Middle frontal gyrus (tissue), 1 donor: ENCODE results near the gene DYNLRB1.
"Not testable (repeated sequence)": the region's sequence is repeated elsewhere in the genome, so short reads cannot be mapped to it uniquely, and the experiment has no call there.

Source experiments
- DNase-seq: peaks from one replicate; pipeline ENCODE4 v3.0.0-alpha.2; 2015; ENCODE audit warnings: low spot score; ENCODE audit errors: extremely low spot score

Gene DYNLRB1

DNA sequence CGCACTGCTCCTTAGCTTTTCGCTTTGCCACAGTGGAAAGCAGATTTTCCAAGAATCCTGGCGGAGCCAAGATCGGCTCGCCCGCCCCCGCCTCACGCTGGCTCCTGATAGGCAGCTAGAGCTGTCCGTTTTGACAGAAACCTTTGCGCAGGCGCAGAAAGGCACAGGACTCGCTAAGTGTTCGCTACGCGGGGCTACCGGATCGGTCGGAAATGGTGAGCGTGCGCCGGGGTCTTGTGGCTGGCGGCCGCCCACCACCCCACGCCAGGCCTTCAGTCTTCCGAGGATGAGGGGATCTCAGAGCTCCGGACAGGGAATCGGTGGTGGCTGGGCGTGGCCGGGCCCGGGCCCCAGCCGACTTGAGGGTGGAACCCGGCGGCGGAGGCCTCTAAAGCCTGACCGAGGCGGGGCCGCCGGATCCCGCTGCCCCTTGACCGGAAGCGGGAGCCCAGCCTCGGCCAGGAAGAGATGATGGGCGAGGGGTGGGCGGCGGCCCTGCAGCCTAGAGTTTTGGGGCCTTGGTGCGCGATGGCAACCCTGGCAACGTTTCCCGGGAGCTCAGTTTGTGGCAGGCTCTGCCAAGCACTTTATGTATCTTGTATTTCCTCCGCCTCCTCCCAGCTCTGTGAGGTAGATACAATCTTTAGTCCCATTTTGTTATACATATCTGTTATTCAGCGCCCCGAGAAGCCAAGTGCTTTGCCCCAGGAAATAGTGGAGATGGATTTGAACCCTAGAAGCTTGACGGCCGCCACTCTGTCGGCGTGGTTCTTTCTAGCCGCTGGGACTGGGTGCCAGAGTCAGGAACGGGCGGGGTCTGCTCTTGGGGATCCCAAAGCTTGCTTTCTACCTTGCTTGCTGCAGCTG is at the start of gene DYNLRB1:
TSS of gene DYNLRB1 (plus strand) at position 176 of the 867 bp plus-strand sequence. CDS start at position 213, 37 bp downstream.
- DNase-seq, result peak; percentile 95

DNA sequence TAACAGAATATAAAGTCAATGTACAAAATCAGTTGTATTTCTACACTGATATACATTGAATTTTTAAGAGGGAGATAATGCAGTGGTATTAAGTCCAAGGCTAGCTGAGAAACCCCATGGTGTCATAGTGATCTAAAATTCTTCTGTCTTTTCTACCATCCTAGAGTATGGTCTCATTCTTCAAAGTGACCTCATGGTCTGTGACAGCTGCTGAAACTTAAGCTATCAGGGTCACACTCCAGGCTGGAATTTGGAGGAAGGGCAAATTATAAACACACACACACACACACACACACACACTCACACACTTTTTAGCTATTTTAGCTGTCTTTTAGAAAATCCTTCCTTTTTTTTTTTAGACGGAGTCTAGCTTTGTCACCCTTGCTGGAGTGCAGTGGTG is 47.3 kb upstream of the DYNLRB1 start:
- DNase-seq, result no peak

DNA sequence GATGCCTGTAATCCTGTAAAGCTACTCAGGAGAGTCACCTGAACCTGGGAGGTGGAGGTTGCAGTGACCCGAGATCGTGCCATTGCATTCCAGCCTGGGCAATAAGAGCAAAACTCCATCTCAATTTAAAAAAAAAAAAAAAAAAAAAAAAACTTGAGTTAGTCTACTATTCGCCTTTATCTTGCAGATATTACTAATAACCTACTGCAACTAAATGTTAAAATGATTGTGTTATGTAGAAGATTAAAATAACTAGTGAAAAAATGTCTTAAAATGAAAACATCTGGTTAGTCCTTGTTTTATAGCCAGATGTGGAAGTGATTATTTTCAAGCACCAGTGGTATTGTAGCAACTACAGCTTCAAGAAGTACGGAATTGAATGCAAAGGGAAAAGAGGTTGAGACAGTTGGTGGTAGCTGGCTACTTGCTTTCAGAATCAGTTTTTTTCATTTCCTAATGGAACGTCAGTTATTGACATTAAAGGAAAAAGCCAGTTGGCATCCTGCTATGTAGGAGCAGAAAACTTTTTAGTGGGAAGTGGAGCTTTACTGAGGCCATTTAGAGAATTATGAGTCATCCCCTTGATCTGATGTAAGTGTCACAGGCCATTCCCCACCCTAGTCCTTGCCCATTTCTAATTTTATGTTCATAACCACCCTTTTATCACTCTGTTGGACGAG is 43.8 kb upstream of the DYNLRB1 start:
- DNase-seq, result no peak

DNA sequence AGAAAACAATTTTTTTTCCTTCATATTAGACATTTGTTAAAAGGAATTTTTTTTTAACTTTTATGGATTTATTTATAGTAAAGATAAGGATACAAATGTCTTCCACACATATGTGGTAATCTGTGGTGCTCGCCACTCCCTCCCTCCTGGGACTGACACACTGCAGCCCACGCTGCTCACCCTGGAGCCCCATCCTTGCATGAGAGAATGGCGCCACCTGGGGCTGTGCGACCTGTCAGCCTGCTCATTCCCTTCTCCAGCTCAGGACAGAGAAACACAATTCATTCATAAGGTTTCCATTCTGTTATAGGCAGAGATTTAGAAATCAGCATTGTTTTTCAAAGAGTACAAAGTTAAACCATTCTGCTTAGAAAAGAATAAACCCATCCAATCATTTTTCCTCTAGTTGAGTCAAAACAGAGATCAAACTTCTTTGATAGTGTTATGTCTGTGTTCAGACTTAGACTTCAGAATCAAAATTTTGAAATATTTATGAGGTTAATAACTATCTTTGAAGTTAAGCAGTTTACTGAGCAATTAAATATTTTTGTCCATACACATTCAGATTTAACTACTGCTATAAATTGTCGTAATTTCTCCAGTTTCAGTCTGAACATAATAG is 42.8 kb upstream of the DYNLRB1 start:
- DNase-seq, result no peak

DNA sequence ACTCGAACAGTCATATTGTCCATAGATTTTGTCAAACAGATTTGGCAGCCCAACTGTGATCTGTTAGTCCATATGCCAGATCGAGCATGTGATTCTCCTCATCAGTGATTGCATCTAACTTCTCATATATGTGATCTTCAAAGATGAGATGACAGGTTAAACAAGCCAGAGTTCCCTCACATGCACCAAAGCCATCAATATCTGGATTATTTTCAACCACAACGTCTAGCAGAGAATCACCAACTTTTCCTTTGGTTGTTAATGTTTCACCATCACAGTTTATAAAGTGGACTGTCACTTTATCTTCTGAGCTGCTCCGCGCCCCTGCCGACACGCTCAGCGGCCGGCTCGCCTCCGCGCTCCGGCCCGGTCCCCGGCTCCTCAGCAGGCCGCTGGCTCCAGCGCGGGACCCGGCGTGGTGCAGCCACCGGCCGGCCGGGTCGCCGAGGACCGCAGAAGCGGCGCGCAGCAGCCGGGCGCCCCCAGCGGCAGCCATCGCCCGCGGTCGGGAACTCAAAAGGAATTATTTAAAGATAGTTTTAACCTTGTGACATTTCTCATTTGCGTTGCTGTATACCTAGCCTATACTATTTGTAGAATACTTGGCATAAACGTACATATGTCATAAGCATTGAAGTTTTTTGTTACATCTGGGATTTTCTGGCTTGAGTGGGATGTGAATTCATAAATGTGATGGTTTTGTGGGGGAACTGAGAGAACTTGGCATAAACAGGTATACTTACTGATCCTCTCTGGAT is 40.1 kb upstream of the DYNLRB1 start:
- DNase-seq, result peak; percentile 45

DNA sequence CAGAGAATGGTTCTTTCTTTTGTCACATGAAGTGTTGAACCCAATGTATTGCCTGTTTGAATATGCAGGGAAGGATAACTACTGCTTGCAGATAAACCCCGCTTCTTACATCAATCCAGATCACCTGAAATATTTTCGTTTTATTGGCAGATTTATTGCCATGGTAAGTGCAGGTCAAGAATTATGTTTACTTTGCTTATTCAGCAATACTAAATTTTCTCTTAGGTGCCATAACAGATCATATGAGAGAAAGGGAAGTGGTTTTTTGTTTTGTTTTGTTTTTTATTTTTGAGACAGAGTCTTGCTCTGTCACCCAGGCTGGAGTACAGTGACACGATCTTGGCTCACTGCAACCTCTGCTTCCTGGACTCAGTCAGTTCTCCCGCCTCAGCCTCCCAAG is 36.6 kb upstream of the DYNLRB1 start:
- no peak for DNase-seq

DNA sequence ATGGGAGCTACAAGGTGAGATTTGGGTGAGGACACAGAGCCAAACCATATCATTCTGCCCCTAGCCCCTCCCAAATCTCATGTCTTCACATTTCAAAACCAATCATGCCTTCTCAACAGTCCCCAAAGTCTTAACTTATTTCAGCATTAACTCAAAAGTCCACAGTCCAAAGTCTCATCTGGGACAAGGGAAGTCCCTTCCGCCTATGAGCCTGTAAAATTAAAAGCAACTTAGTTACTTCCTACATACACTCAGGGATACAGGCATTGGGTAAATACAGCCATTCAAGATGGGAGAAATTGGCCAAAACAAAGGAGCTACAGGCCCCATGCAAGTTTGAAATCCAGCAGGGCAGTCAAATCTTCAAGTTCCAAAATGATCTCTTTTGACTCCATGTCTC is 34.1 kb upstream of the DYNLRB1 start:
- not testable (repeated sequence) for DNase-seq

DNA sequence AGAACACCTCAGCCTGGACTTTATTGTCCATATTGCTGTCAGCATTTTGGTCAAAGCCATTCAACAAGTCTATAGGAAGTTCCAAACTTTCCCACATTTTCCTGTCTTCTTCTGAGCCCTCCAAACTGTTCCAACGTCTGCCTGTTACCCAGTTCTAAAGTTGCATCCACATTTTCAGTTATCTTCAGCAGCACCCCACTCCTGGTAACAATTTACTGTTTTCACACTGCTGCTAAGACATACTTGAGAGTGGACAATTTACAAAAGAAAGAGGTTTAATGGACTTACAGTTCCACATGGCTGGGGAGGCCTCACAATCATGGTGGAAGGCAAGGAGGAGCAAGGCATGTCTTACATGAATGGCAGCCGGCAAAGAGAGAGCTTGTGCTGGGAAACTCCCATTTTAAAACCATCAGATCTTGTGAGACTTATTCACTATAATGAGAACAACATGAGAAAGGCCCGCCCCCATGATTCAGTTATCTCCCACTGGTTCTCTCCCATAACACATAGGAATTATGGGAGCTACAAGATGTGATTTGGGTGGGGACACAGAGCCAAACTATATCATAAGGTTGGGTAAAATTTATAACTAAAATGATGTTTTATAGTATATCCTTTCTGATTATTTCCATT is 32.5 kb upstream of the DYNLRB1 start:
- not testable (repeated sequence) for DNase-seq

DNA sequence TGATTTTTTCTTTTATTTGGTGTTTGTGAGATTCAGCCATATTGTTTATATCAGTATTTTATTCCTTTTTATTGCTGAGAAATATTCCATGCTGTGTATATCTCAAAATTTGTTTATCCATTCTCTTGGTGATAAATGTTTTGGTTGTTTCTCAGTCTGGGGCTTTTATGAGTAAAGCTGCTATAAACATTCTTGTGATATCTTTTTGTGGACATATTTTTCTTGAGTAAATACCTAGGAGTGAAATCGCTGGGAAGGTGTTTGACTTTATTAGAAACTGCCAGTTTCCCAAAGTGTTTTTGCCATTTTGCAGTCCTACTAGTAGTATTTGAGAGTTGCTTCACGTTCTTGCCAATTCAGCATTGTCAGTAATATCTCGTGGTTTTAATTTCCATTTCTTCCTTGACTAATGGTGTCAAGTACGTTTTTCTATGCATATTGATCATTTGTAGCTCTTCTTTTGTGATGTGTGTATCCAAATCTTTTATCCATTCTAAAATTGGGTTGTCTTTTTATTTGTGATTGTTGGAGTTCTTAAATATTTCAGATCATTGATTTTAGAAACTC is 31.1 kb upstream of the DYNLRB1 start:
- DNase-seq, result no peak

DNA sequence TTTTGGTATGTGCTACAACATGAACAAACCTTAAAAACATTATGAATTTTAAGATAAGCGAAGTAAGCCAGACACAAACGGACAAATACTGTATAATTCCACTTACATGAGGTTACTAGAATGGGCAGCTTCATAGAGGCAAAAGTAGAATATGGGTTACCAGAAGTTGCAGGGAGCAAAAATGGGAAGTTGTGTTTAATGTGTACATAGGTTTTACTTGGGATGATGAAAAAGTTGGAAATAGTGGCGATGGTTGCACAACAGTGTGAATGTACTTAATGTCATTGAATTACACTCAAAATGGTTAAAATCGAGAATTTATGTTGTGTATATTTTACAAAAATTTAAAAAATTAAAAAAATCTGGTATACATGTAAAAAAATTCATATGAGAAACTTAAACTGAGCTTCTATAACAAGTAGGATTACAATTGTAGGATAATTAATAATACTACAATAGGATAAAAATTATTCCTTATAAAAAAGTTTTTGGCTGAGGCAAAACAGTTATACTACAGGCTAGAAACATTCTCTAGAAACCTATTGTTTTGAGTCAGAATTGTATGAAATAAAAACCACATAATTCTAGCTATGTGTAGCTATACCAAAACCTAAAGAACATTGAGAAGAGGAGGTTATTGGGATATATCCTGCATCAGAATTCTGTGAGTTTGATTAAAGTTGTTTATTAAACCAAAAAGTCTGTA is 24.8 kb upstream of the DYNLRB1 start:
- no peak for DNase-seq

DNA sequence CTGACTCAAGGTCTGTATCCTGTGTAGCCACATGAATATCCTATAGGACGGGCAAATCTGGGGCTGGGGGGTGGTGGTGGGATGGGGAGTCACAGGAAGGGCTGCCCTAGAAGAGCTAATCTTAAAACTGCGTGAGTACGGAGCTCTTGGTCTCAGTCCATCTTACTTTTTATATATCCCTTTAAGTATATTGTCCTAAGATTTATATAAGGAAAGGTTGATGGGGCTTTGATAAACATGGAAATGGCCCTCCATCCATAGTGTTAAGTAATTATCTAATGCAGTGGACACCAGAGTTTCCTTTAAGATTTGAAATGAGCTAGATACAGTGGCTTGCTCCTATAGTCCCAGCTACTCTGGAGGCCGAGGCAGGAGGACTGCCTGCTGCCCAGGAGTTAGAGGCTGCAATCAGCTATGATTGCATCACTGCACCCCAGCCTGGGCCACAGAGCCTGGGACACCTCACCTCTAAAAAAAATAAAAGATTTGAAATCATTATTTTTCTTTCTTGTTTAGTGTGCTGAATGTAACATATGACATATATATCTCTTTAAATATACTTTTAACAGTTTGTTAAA is 24.2 kb upstream of the DYNLRB1 start:
- no peak for DNase-seq

DNA sequence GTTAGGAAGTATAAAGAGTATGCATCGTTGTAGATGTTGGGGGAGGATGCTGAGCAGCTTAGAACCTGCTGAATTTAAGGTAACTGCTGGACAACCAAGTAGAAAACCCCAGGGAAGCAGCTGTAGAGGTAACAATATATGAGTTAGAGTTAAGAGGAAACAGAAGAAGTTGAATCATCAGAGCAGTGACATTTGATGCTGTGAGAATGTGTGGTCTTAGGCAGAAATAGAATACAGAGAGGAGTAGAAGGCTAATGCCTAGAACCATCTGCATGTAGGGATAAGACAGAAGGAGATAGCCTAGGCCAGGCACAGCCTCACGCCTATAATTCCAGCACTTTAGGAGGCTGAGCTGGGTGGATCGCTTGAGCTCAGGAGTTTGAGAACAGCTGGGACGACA is 22.6 kb upstream of the DYNLRB1 start:
- DNase-seq, result no peak

DNA sequence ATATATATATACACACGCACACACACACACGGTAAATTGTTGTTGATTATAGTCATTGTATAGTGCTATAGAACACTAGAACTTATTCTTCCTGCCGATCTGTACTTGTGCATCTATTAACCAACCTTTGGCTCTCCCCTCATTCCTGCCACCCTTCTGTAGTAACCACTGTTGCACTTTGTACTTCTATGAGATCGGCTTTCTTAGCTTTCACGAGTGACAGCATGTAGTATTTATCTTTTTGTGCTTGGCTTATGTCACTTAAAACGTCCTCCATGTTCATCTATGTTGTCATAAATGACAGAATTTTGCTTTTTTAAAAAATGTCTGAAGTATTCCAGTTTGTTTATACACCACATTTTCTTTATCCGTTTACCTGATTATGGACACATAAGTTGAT is 20.9 kb upstream of the DYNLRB1 start:
- no peak for DNase-seq

DNA sequence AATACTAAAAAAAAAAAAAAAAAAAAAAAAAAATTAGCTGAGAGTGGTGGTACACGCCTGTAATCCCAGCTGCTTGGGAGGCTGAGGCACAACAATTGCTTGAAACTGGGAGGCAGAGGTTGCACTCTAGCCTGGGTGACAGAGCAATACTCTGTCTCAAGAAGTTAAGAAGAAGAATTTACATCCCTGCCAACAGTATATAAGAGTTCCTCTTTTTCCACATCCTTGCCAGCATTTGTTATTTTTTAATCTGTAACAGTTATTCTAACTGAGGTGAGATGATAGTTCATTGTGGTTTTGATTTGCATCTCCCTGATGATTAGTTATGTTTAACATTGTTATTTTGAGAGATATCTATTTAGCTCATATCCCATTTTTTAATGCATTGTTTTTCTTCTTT is 20.3 kb upstream of the DYNLRB1 start:
- DNase-seq, result no peak

DNA sequence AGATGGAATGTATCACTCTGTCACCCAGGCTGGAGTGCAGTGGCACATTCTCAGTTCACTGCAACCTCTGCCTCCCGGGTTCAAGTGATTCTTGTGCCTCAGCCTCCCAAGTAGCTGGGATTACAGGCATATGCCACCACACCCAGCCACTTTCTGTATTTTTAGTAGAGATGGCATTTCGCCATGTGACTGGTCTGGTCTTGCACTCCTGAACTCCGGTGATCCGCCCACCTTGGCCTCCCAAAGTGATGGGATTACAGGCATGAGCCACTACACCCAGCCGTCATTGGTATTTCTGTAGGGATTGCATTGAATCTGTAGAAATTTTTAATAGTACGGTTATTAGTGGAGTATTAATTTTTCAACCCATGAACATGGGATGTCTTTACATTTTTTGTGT is 18.6 kb upstream of the DYNLRB1 start:
- not testable (repeated sequence) for DNase-seq

DNA sequence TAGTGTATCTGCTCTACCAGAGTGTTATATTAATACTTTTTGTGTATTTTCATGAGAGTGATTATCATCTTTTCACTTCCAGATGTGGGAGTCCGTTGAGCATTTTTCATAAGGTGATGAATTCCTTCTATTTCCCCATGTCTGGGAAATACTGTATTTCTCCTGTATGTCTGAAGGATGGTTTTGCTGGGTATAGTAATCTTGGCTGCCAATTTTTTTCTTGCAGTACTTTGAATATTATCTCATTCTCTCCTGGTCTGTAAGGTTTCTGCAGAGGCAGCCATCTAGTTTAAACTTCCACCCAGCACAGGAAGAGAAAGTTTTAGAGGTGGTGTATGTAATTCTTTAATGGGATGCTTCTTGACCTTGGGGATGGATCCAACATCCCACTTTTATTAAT is 15.4 kb upstream of the DYNLRB1 start:
- no peak for DNase-seq

DNA sequence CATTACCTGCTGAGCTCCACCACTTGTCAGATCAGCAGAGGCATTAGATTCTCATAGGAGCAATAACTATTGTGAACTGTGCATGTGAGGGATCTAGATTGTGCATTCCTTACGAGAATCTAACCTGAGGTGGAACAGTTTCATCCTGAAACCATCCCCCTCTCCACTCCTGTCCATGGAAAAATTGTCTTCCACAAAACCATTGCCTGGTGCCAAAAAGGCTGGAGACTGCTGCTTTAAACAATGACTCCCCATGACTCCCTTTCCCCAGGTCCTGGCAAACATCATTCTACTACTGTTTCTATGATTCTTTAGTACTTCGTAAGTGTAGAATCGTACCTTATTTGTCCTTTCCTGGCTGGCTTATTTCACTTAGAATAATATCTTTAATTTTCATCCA is 9.7 kb upstream of the DYNLRB1 start:
- DNase-seq, result no peak

DNA sequence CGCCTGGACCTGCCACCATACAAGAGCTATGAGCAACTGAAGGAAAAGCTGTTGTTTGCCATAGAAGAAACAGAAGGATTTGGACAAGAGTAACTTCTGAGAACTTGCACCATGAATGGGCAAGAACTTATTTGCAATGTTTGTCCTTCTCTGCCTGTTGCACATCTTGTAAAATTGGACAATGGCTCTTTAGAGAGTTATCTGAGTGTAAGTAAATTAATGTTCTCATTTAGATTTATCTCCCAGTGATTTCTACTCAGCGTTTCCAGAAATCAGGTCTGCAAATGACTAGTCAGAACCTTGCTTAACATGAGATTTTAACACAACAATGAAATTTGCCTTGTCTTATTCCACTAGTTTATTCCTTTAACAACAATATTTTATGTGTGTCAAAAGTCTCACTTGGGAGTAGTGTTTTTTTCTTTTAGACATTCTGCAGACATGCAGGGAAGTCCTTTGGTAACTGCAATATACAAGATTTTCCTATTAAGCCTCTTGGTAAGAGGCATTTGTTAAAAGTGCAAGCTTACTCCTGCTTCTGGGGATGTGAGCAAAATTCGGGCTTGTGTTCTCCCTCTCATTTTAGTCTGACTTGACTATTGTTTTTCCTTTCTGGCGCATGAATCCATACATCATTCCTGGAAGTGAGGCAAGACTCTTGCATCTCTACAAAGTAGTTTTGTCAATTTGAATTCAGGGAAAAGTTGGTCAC is 8.4 kb upstream of the DYNLRB1 start:
- no peak for DNase-seq

DNA sequence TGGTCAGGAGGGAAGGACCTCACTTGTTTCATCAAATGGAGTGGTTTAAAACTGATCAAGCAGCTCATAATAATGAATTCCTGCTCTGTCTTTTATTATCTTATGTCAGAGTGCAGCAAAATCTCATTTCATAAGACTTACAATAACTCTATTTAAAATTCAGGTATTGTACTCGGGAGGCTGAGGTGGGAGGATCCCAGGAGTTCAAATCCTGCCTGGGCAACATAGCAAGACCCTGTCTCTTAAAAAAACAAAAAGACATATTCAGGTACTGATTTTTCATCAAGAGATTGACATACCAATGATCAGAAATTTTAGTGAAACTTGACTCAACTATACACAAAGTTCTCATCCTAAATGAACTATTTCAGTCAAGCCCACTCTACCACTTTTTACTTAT is 5.6 kb upstream of the DYNLRB1 start:
- no peak for DNase-seq
